GM12892 (cell line): Measurements from ENCODE around the gene MRPL27.

Experiments used
- POLR2A ChIP-seq: IDR thresholded peaks from 2 replicates; pipeline ENCODE4 v1.6.1; 2011; ENCODE audit warnings: low read depth, low read length, control low read depth
- POLR2AphosphoS5 ChIP-seq: IDR thresholded peaks from 2 replicates; pipeline ENCODE4 v1.6.1; 2011; ENCODE audit warnings: low read depth, low read length, control low read depth
- TAF1 ChIP-seq: IDR thresholded peaks from 2 replicates; pipeline ENCODE4 v1.6.1; 2011; ENCODE audit warnings: low read depth, mild to moderate bottlenecking, control low read depth, low read length, borderline replicate concordance

DNA sequence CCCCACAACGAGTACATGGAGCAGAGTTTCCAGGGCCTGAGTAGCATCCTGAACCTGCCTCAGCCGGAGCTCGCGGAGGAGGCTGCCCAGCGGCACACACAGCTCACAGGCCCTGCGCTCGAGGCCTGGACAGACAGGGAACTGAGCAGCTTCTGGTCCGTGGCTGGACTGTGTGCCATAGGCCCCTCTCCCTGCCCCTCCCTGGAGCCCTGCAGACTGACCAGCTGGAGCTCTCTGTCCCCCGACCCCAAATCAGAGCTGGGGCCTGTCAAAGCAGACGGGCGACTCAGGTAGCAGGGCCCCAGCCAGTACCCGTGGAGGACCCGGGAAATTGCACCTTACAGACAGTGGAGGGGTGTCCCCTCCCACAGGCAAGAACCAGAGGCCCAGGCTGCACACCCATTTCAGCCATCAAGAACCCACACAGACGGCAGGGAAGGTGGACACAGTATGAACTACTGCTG lies 13.0 kb downstream of the MRPL27 start:
- TF ChIP-seq POLR2A: no peak
- TF ChIP-seq POLR2AphosphoS5: no peak
- TF ChIP-seq TAF1: no peak
